ENCODE measurements around the gene LPIN2. TPM values are rescaled to one million over a fixed set of nuclear protein-coding genes. Genes with fewer than 3 reads are reported as not detected.

LPIN2 gene
- total RNA-seq, 1 experiment from 2014 or later = 10.7 TPM

- DNase-seq (ENCODE audit: low read depth, low spot score) (no peak), ATAC-seq (no peak)
- no peak overlapping the region for H3K27ac ChIP-seq (ENCODE audit: low read depth, low read length)
- TF ChIP-seq CBX3 (IDR thresholded peaks at IDR 0.05; ENCODE audit: low read depth) (no peak), SIN3A (IDR thresholded peaks at IDR 0.05; ENCODE audit: low read depth) (no peak), EZH2 (IDR thresholded peaks at IDR 0.05) (no peak), REST (IDR thresholded peaks at IDR 0.05; ENCODE audit: low read depth) (no peak), TCF7L2 (IDR thresholded peaks at IDR 0.05; ENCODE audit: borderline replicate concordance, extremely low read depth, insufficient read depth, insufficient read length) (no peak)
- H3K9me3 ChIP-seq (ENCODE audit: control insufficient read depth in 1 of 2, insufficient read depth in 1 of 2, low read depth in 1 of 2, low read length in 2 of 2) = peaks cover 0 to 5% of the 10 kb centered on the region in 2 experiments; a peak in 1 of 4 replicates
- no peak overlapping the region for H3K9ac ChIP-seq (ENCODE audit: low read length)
- no peak overlapping the region for H2AFZ ChIP-seq (ENCODE audit: low read depth, low read length, poor library complexity, severe bottlenecking)
- H3K9me2 ChIP-seq (ENCODE audit: insufficient read depth) = no peaks in the 10 kb centered on the region
- ChIA-PET CTCF (interaction anchor here (0.6 kb wide), 1 partner anchor 22 kb away, joined by 4 read pairs; no protein-coding TSS in a partner anchor), POLR2A (no interaction called here), RAD21 (ENCODE audit: low non-redundant PET in 1 of 2, low total read pairs in 2 of 2, uncharacterized antibody in 2 of 2, unreplicated experiment in 2 of 2) (interaction anchor here in 1 of 2 experiments (0.7 kb wide), 1 partner anchor 61 kb away, joined by 3 read pairs; no protein-coding TSS in a partner anchor)
- H3K79me2 ChIP-seq (ENCODE audit: insufficient read depth, low read length) = peaks cover 41% of the 10 kb centered on the region
- H3K27me3 ChIP-seq (ENCODE audit: insufficient read depth, low read length) = no peaks in the 10 kb centered on the region
- BruUV-seq (replicated peaks) = no TSS peak
- H4K20me1 ChIP-seq (ENCODE audit: insufficient read depth) = no peaks in the 10 kb centered on the region
- peaks cover 0 to 14% of the 10 kb centered on the region in 2 experiments for H3K36me3 ChIP-seq (ENCODE audit: control insufficient read depth in 1 of 2, insufficient read depth in 2 of 2, low read length in 2 of 2)
- no peak overlapping the region for H3K4me3 ChIP-seq (replicated peaks in 1 of 2; ENCODE audit: low read depth in 1 of 2, low read length in 2 of 2)
- peaks cover 6 to 8% of the 10 kb centered on the region in 2 experiments for H3K4me1 ChIP-seq (ENCODE audit: control insufficient read depth in 1 of 2, insufficient read depth in 2 of 2, low read length in 2 of 2)
- no peak overlapping the region for H3K4me2 ChIP-seq (ENCODE audit: low read length)
- intact Hi-C loops (cut with micrococcal nuclease) = no loop called here
Measured at GRCh38 chr18:3008541-3008940, 4.4 kb downstream of the LPIN2 start.

- H3K9me3 ChIP-seq (ENCODE audit: control insufficient read depth in 1 of 2, insufficient read depth in 1 of 2, low read depth in 1 of 2, low read length in 2 of 2) = peaks cover 0 to 5% of the 10 kb centered on the region in 2 experiments; a peak in 1 of 4 replicates
- intact Hi-C loops (cut with micrococcal nuclease) = no loop called here
- H3K4me3 ChIP-seq (replicated peaks in 1 of 2; ENCODE audit: low read depth in 1 of 2, low read length in 2 of 2) = no peak overlapping the region
- H3K9me2 ChIP-seq (ENCODE audit: insufficient read depth) = no peaks in the 10 kb centered on the region
- TF ChIP-seq POLR2A (IDR thresholded peaks at IDR 0.05; ENCODE audit: borderline replicate concordance, extremely low read depth, insufficient read depth, insufficient read length) (no peak), ELF1 (IDR thresholded peaks at IDR 0.05; ENCODE audit: borderline replicate concordance, low read depth) (no peak), REST (IDR thresholded peaks at IDR 0.05; ENCODE audit: low read depth) (no peak), POLR2AphosphoS5 (IDR thresholded peaks at IDR 0.05; ENCODE audit: low read depth, low read length) (no peak), EGR1 (IDR thresholded peaks at IDR 0.05; ENCODE audit: low read depth) (no peak)
- no TSS peak for BruUV-seq (replicated peaks)
- no peak overlapping the region for H3K27ac ChIP-seq (ENCODE audit: low read depth, low read length)
- peaks cover 41% of the 10 kb centered on the region for H3K79me2 ChIP-seq (ENCODE audit: insufficient read depth, low read length)
- POLR2A ChIA-PET = no interaction called here
- no peak overlapping the region for H2AFZ ChIP-seq (ENCODE audit: low read depth, low read length, poor library complexity, severe bottlenecking)
- H3K9ac ChIP-seq (ENCODE audit: low read length) = no peak overlapping the region
- no peak overlapping the region for H3K4me2 ChIP-seq (ENCODE audit: low read length)
- no peaks in the 10 kb centered on the region for H3K27me3 ChIP-seq (ENCODE audit: insufficient read depth, low read length)
- no peaks in the 10 kb centered on the region for H4K20me1 ChIP-seq (ENCODE audit: insufficient read depth)
- H3K4me1 ChIP-seq (ENCODE audit: control insufficient read depth in 1 of 2, insufficient read depth in 2 of 2, low read length in 2 of 2) = peaks cover 5 to 6% of the 10 kb centered on the region in 2 experiments; a peak in 3 of 4 replicates
- CTCF ChIA-PET = interaction anchor here (0.6 to 2.0 kb wide), 2 partner anchors 13 to 55 kb away, joined by 3 to 7 read pairs; no protein-coding TSS in a partner anchor
- H3K36me3 ChIP-seq (ENCODE audit: control insufficient read depth in 1 of 2, insufficient read depth in 2 of 2, low read length in 2 of 2) = peaks cover 0 to 18% of the 10 kb centered on the region in 2 experiments
- RAD21 ChIA-PET (ENCODE audit: low non-redundant PET in 1 of 2, low total read pairs in 2 of 2, uncharacterized antibody in 2 of 2, unreplicated experiment in 2 of 2) = no interaction called here
- ATAC-seq (no peak), DNase-seq (ENCODE audit: low read depth, low spot score) (no peak)
Measured at GRCh38 chr18:3007491-3007890, 5.5 kb downstream of the LPIN2 start.
